ENCODE measurements around the gene DYNLRB1.
A peak's percentile ranks its signal among the peaks of the same experiment; 100 is the strongest.

DYNLRB1 gene

GRCh38 chr20:34579191-34579978 is 63.2 kb downstream of the DYNLRB1 start:
- DNase-seq (ENCODE audit: low read depth), result peak; percentile 94

GRCh38 chr20:34579979-34580940 is 64.0 kb downstream of the DYNLRB1 start:
- peak; percentile 55 for DNase-seq (ENCODE audit: low read depth)

- DNase-seq (ENCODE audit: low read depth), result peak; percentile 67
Measured at GRCh38 chr20:34581341-34582184, 65.3 kb downstream of the DYNLRB1 start.

DNA sequence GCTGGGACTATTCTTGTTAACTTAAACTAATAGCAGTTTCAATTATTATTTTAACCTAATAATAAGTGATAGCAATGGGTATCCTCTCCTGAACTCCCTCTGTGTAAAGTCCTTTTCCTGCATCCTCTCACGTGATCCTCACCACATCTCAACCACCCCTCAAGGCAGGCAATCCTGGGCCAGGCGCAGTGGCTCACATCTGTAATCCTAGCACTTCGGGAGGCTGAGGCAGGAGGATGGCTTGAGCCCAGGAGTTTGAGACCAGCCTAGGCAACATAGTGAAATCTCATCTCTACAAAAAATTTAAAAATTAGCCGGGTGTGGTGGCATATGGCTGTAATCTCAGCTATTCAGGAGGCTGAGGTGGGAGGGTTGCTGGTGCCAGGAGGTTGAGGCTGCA is 66.0 kb downstream of the DYNLRB1 start:
- DNase-seq (ENCODE audit: low read depth), result no peak

DNA sequence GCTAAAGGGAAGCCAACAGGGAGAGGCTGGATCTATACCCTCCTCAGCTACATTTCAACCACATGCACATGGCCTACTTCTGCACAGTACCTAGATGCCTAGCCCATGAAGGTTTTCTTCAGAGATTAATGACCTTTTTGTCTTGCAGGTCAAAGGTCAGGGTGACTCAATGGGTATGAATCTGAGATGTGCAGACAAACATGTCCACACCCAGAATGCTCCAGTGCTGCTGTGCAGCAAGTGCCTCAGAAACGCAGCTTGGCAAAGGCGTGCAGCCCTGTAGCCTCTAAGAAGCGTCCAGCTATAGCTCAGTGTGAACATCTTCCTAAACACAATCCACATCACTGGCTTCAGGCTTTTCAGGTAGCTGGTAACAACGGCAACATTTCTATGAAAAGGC is 66.7 kb downstream of the DYNLRB1 start:
- DNase-seq (ENCODE audit: low read depth), result peak; percentile 58

DNA sequence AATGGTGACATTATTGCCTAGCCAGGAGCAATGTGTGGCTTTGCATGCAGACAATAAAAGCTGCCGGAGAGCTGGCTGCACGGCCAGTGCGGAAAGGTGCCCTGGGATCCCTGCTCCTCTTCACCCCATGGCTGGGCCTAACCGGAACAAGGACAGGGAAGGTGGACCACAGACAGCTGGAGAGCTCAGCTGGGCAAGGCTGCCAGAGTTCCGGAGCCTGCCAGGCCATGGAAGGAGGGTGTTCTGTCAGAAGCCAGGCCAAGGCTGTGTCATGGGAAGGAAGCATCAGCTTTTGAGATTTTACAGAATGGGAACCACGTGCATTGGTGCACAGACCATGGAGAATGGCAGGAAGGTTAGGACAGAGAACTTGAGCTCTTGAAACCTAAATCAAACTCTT is 67.3 kb downstream of the DYNLRB1 start:
- no peak for DNase-seq (ENCODE audit: low read depth)

DNA sequence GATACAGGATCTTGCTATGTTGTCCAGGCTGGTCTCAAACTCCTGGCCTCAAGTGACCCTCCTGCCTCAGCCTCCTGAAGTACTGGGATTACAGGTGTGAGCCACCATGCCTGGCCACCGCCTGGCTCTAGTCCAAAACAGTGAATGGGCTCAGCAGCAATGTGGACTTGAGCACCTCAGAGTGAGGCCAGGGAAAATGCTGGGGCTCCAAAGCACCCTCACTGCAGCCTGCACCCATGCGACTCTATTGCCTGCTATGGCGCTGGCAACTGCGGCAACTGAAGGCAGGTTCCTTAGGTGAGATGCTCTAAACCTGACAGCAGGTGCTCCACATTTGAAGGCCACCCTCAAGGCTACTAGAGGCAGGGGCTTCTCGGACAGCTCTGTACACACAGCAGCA is 68.8 kb downstream of the DYNLRB1 start:
- no peak for DNase-seq (ENCODE audit: low read depth)

DNA sequence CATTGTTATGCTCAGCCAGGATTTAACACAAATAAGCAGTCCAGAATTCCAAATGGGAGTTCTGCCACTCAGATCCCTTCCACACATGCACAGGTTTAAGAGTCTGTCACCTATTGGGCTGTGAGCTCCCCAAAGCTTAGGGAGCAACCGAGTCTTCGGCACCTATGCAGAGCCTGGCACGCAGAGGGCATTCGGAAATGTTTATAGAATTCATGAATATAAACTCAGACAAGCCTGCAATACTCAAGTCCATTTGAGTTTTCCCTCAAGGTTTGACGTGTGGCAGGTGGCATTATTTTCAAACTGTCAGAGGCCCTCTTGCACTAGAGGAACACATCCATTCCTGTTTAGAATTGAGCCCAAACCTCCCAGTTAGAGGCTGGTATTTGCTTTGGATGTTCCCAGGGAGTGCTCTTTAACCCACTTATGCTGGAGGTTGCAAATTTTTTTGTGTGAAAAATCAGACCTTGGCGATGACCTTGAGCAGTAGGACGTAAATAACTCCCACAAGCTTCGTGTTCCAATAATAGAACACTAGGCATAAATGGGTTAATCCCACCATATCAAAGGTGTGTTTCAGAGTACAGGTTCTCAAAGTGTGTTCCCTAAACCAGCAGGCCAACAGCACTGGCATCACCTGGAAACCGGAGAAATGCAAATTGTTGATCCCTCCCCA is 70.4 kb downstream of the DYNLRB1 start:
- DNase-seq (ENCODE audit: low read depth), result no peak
